SK-N-DZ (cell line): ENCODE measurements around the gene MANSC1.
"Not testable (repeated sequence)": the region's sequence is repeated elsewhere in the genome, so short reads cannot be mapped to it uniquely, and the experiment has no call there.

ENCODE experiments used
- DNase-seq: peaks from one replicate; pipeline ENCODE4 v3.0.0-alpha.2; 2015; ENCODE audit warnings: low spot score

MANSC1 gene

DNA sequence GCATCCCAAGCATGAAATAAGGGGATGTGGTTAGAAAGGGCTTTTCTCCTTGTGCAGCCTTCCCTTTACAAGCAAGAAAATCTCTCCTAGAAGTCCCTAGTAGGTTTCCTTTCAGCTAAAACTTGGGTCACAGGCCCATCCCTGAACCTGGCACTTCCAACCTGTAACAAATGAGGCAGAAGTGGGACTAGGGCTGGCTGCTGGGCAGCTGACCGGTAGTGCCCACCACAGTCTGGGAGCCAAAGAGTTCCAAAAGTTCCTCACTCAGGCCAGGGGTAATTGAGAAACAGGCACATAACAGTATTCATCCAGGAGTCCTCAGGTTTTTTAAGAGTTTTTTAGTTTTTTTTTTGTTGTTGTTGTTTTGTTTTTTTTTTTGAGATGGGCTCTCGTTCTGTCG lies 23.8 kb downstream of the MANSC1 start:
- DNase-seq: no peak

DNA sequence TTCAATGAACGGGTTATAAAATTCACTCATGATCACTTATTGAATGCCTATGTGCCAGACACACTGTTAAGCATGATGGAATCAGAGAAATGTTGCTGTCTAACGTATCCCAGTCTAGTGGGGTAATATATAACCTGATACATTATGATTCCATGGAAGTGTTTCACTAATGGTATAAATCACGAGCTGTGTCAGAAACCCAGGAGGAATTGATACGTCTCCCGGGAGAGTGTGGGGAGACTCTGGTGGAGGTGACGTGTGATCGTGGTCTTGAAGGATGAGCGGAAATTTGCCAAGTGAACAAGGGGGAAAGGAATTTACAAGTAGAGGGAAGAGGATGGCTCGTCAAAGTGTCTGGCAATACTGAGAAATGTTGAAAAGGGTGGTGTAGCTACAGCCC lies 26.5 kb downstream of the MANSC1 start:
- no peak for DNase-seq

DNA sequence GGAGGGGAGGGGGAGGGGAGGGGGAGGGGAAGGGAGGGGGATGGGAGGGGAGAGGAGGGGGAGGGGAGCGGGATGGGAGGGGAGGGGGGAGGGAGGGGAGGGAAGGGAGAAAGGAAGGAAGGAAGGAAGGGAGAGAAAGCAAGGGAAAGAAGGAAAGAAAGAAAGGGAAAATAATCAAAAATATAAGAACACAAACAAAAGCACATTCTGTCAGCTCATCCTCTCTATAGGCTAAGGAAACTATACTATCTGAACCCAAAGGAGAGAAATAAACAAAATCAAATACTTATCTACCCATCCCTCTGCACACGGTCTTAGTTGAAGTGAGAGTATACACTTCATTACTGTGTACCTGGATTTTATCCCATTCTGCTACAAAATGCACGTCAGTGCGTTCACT lies 26.9 kb downstream of the MANSC1 start:
- no peak for DNase-seq

DNA sequence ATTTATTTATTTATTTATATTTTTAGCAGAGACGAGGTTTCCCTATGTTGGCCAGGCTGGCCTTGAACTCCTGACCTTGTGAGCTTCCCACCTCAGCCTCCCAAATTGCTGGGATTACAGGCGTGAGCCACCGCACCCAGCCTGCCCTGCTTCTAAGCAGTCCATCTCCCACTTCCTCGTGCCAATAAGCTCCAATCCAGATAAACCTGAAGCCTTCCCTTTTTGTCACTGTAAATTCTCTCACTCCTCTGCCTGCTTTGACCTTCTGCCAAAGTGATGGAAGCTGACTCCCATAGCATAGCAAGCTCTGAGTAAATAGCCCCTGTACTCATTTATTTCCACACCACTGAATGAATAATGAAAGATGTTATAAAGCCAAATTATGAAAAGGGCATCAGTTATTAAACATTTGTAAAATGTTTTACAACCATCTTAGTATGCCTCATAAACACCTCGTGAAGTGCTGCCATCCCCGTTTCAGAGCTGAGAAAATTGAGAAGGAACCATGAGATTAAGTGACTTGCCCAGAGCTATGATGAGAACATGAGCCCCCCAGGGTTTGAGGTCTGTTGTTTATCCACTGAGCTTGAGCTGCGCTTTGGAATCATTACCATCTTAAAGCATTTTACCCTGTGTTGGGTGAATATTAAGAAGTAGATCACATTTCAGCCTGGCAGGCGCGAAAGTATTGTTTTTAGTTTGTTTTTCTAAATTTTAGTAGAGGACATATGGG lies 30.4 kb downstream of the MANSC1 start:
- no peak for DNase-seq

DNA sequence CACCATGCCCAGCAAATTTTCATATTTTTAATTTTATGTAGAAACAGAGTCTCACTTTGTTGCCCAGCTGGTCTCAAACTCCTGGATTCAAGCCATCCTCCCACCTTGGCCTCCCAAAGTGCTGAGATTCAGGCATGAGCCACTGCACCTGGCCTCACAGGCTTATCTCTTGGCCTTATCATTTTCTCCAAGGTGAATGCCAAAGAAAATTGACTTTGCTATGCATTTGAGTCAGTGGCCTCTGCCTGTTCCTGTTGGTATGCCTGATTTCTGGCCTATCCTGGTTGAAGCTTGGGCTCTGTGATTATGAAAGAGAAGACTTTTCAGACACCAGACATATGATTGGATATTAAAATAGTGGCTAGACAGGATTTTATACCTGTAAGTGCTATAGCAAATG lies 34.2 kb downstream of the MANSC1 start:
- DNase-seq: no peak

DNA sequence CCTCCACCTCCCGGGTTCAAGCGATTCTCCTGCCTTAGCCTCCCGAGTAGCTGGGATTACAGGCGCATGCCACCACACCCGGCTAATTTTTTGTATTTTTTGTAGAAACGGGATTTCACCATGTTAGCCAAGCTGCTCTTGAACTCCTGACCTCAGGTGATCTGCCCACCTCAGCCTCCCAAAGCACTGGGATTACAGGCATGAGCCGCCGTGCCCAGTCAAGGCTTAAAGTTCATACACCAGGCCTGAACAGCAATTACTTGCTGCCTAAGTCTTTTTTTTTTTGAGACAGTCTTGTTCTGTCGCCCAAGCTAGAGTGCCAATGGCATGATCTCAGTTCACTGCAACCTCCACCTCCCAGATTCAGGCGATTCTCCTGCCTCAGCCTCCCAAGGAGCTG lies 39.3 kb downstream of the MANSC1 start:
- not testable (repeated sequence) for DNase-seq

DNA sequence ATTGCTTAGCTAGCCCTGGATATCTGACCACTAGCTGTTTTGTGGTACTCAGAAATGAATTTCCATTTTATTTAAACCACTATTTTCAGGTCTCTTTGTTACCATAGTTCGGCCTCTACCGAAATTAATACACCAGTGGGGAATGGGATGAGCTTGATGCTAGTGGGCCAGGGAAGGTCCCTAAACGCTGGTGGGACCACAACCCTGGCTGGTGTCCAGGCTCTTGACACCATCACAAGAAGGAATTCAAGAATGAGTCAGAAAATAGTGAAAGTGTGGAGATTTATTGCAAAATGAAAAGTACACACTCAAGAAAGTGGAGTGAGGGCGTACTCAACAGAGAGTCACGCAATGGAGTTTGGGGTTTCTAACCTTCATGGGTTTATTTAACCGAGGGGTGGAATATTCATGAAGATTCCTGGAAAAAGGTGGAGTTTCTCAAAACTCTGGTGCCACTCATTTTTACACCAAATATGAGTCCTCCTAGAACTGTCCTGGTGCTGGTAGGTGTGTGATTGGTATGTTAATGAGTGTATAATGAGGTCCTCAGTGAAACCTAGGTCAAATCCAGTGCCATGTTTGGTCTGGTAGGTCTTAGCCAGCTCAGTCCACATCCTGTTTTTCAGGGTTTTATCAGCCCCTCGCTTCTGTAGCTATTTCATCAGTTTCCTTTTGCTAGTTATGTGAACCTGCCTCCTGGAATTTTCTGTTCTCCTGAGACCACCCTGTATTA lies 44.3 kb downstream of the MANSC1 start:
- no peak for DNase-seq

DNA sequence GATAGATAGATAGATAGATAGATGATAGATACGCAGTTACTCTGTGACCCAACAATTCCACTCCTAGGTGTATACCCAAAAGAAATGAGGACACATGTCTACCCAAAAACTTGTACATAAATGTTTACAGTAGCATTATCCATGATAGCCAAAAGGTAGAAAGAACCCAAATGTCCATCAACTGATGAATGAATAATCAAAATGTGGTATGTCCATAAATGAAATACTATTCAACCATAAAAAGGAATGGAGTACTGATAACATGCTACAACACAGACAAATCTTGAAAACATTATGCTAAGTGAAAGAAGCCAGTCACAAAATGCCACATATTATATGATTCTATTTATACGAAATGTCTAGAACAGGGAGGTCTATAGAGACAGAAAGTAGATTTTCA lies 47.1 kb downstream of the MANSC1 start:
- DNase-seq: no peak

DNA sequence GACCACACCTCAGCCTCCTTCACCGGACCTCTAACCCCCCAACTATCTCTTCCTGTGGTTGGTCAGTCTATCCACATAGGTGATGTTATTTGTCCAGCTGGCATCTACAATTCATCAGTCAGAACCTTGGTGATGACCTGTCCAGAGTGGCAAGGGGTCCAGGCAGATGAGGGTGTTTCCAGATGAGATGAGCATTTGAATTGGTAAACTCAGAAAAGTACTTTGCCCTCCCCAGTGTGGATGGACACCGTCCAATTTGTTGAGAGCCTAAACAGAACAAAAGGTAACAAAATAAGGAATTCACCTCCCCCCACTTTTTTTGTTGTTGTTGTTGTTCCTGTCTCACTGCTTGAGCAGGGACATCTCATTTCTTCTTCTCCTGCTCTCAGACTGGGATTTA lies 48.9 kb downstream of the MANSC1 start:
- DNase-seq: no peak

DNA sequence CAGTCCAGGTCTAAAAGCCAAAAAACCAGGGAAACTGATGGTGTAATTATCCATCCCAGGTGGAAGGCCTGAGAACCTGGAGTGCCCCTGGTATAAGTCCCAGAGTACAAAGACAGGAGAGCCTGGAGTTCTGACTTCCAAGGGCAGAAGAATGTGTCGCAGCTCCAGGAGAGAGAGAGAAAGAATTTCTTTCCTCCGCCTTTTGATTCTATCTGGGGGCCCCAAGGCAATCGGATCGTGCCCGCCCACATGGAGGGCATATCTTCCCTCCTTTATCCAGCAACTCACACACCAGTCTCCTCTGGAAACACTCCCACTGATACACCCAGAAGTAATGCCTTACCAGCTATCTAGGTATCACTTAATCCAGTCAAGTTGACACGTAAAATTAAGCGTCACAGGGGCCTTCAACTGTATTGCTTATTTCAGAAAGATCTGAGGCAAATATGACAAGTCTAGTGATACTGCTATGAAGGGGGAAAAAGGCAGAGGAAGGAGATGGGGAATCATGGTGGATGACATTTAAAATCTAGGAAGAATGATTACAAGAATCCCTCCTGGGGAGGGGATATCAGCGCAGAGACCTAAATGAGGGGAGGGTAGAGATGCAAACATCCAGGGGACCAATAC lies 52.7 kb downstream of the MANSC1 start:
- no peak for DNase-seq

DNA sequence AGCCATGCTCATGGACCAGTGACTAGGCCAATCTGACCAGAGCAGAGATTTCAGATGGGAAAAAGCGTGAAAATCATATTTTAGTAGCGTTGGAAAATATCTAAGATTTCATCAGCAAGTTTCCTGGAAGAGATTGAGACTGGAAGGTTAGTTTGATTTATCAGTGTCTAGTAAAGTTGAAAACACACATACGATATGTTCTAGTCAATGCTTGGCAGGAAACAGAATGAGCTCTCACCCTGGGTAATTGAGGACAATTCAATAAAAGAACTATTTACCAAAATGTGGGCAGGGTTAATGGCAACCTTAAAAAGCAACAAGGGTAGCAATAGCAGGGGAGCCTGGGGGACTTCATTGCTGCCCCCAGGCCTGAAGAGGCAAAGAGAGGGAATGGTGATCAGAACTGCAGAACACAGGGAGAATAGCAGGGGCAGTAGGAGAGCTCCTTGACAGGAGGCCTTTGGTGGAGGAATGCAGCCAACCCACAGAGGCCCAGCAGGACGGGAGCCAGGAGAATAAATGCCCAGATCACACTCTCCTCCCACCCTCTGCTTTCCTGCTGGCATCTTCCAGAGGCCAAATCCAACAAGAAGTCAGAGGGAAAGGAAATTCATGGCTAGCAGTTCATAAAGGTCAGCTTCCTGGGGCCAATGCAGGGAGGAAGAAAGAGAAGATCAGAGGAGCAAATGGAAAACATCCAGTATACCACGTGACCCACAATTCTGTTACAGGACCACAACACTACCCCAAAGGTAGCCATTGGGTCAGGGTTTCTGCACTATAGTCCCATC lies 55.6 kb downstream of the MANSC1 start:
- DNase-seq: no peak

DNA sequence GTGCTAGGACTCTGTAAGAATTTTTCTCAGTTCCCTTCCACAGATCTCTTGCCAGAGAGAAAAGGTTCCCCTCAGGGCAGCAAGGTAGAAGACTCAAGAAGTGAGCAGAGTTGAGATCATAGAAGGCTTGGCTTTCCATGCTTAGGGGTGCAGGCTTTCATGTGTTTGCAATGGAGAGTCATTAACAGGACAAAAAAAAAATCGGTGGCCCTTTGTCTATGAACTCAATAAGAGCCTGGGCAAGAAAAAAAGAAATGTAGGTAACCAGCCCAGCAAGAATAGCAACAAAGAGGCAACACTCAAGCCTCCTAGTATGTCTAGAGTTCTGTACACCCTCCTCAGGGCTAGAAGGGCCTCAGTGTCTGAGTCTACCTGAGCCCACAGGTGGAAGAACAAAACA lies 59.8 kb downstream of the MANSC1 start:
- no peak for DNase-seq

DNA sequence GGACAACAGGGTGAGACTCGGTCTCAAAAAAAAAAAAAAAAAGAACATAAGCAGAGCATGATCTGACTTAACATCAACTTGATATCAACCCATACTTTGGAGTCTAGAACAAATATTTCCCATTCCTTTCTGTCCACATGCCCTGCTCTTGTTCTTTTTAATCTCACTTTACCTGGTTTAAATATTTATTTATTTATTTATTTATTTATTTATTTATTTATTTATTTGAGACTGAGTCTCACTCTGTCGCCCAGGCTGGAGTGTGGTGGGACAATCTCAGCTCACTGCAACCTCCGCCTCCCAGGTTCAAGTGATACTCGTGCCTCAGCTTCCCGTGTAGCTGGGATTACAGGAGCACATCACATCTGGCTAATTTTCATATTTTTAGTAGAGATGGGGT lies 63.6 kb downstream of the MANSC1 start:
- DNase-seq: no peak

DNA sequence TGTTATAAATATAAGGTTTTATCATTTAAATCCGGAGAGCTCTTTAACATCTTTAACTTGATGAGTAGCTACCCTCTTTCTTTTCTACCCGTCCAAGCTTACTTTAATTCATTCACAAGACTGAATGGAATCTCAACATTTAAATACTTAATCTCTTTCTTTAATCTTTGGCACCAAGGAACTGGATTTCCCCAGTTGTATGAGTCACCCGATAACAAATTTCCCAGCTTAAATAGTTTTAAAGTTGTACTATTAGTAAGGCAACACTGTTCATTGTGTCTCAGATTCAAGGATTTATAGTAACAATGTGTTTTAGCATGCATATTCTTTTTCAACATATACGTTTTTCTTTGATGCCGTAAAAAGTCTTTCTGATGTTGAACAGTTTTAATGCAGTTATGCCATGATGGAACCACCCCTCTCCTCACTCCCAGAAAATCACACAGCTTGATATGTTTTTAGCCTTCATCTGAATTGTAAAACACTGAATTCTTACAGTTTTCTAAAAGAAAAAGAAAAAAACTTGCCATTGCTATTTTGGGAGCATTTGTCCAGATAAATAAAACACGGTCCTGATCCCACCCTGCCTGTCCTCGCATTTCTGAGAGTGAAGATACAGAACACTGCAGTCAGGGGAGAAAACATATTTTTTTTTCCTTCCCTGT lies 67.1 kb downstream of the MANSC1 start:
- DNase-seq: no peak

DNA sequence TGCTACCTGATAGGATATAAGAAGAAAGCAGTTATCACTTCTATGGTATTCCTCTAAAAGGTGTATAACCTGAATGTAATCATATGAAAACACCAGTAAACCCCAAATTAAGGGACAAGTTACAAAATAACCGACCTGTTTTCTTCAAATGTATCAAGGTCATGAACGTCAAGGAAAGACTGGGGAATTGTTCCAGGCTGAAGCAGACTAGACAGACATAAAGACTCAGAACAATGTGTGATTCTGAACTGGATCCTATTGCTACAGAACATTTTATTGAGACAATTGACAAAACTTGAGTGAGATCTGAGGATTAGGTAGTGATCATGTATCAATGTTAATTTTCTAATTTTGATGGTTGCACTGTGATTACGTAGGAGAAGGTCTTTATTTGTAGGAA lies 67.8 kb downstream of the MANSC1 start:
- DNase-seq: no peak

DNA sequence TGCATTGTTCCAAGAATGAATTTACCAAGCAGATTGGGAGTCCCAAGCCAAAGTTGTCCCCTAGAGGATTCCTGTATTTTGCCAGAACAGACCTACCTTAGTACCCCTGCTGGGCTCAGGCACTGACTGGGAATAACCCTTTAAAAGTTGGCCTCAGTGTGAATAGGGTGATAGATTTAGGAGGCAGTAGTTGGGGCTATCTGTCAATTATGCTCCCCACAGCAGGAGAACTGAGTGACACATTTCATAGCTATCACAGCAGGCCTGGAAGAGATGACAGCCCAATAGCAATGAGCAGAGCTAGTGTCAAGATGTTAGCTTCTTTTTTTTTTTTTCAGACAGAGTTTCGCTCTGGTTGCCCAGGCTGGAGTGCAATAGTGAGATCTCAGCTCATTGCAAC lies 68.9 kb downstream of the MANSC1 start:
- no peak for DNase-seq

DNA sequence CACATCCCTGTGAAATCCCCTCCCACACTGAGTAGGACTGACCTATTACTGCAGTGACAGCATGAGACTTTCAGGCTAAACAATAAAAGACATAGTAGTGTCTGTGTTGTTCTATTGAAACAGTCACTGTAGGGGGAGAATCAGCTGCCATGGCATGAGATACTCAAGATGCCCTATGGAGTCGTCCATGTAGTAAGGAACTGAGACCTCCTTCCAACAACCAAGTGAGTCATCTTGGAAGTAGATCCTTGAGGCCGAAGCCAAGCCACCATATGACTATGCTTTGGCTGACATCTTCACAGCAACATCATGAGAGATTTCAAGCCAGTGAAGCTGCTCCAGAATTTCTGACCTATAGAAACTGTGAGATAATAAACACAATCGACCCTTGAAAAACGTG lies 71.1 kb downstream of the MANSC1 start:
- no peak for DNase-seq
